A549 (cell line): Measurements from ENCODE around the gene CFAP65. TPM values are rescaled to one million over a fixed set of nuclear protein-coding genes. Genes with fewer than 3 reads are reported as not detected.

Source experiments
- ATAC-seq, 2 experiments: fragments of 200-7000 bp in 1 of 2; fragments of >200 bp in 1 of 2; cut with Nextera tagmentation in 1 of 2; cut with Tn5 transposase in 1 of 2; 3 replicates each; pipeline versions ENCODE4 v1.8.0 to v1.9.1; 2018 to 2020; ENCODE audit warnings: mild to moderate bottlenecking in 1 of 2, moderate library complexity in 1 of 2
- CTCF ChIA-PET: fragments of 300-600 bp; sonication (Branson Sonifier 250); formaldehyde crosslinking; extraction: SDS; loops from one replicate; lab custom pipeline; 2021; ENCODE audit warnings: antibody characterized with exemption, inconsistent platforms; lab: Yijun Ruan, JAX
- POLR2A ChIA-PET: fragments of 350-600 bp; formaldehyde crosslinking; extraction: SDS; loops from one replicate; lab custom pipeline; 2021; ENCODE audit warnings: antibody characterized with exemption, inconsistent platforms; lab: Yijun Ruan, JAX
- DNase-seq, 2 experiments: peaks; one replicate each; pipeline versions ENCODE4 v3.0.0 to v3.0.0-alpha.2; 2011 to 2016; ENCODE audit warnings: low read depth in 1 of 2, low spot score in 1 of 2
- FAIRE-seq: peaks from 2 replicates; lab custom pipeline; 2011; peaks lifted over from hg19 to GRCh38; lab: Jason Lieb, UNC
- H3K27ac ChIP-seq, 2 experiments: fragments of >200 bp; sonication (Bioruptor Twin); formaldehyde crosslinking; 3 replicates each; pipeline ENCODE4 v1.5.1; 2016 to 2017
- H3K4me1 ChIP-seq: fragments of >200 bp; sonication (Bioruptor Twin); formaldehyde crosslinking; 3 replicates; pipeline ENCODE4 v1.6.1; 2016
- H3K4me2 ChIP-seq: fragments of >200 bp; sonication (Bioruptor Twin); formaldehyde crosslinking; 3 replicates; pipeline ENCODE4 v1.6.1; 2016
- H3K4me3 ChIP-seq: fragments of >200 bp; sonication (Bioruptor Twin); formaldehyde crosslinking; 3 replicates; pipeline ENCODE4 v1.5.1; 2016
- H3K9me3 ChIP-seq: fragments of >200 bp; sonication (Bioruptor Twin); formaldehyde crosslinking; 3 replicates; pipeline ENCODE4 v1.6.1; 2016
- BCL3 ChIP-seq: fragments of >200 bp; sonication (Bioruptor Twin); formaldehyde crosslinking; IDR thresholded peaks from 3 replicates; pipeline ENCODE4 v1.6.1; 2016
- BHLHE40 ChIP-seq: IDR thresholded peaks from 2 replicates; pipeline ENCODE4 v1.6.1; 2012; ENCODE audit warnings: low read depth, low read length, inconsistent platforms
- CBX2 ChIP-seq: fragments of 200-600 bp; sonication (generic); IDR thresholded peaks from 2 replicates; pipeline ENCODE4 v1.6.1; 2016; ENCODE audit warnings: low read depth, mild to moderate bottlenecking, borderline replicate concordance
- CBX8 ChIP-seq: fragments of 200-600 bp; sonication (generic); IDR thresholded peaks from 2 replicates; pipeline ENCODE4 v1.6.1; 2016
- CHD4 ChIP-seq: fragments of 200-600 bp; sonication (generic); IDR thresholded peaks from 2 replicates; pipeline ENCODE4 v1.6.1; 2016; ENCODE audit warnings: antibody characterized with exemption, mild to moderate bottlenecking, borderline replicate concordance
- CTCF ChIP-seq: fragments of >200 bp; sonication (Bioruptor Twin); formaldehyde crosslinking; IDR thresholded peaks from 3 replicates; pipeline ENCODE4 v1.5.1; 2016
- EHMT2 ChIP-seq: fragments of 200-600 bp; sonication (generic); IDR thresholded peaks from 2 replicates; pipeline ENCODE4 v1.6.1; 2016; ENCODE audit warnings: antibody characterized with exemption, low read depth, mild to moderate bottlenecking, moderate library complexity
- HDAC2 ChIP-seq: fragments of 200-600 bp; sonication (generic); IDR thresholded peaks from 2 replicates; pipeline ENCODE4 v1.6.1; 2016
- HOXB13 ChIP-seq: fragments of 250-450 bp; sonication (Bioruptor Pico); IDR thresholded peaks from 2 replicates; pipeline ENCODE4 v1.5.0; 2020; ENCODE audit warnings: low read depth, mild to moderate bottlenecking, moderate library complexity
- HOXB5 ChIP-seq: fragments of 250-450 bp; sonication (Bioruptor Pico); IDR thresholded peaks from 2 replicates; pipeline ENCODE4 v1.5.0; 2020; ENCODE audit warnings: mild to moderate bottlenecking, moderate library complexity
- JUNB ChIP-seq: fragments of >200 bp; sonication (Bioruptor Twin); formaldehyde crosslinking; IDR thresholded peaks from 2 replicates; pipeline ENCODE4 v1.6.1; 2016
- KDM1A ChIP-seq: fragments of 200-600 bp; sonication (generic); IDR thresholded peaks from 2 replicates; pipeline ENCODE4 v1.6.1; 2016; ENCODE audit warnings: low read depth, mild to moderate bottlenecking
- KDM5A ChIP-seq: fragments of 200-600 bp; sonication (generic); IDR thresholded peaks from 2 replicates; pipeline ENCODE4 v1.6.1; 2016; ENCODE audit warnings: antibody characterized with exemption, mild to moderate bottlenecking
- MAFK ChIP-seq: fragments of 450-650 bp; IDR thresholded peaks from 2 replicates; pipeline ENCODE4 v1.6.1; 2014; ENCODE audit not compliant: partially characterized antibody
- POLR2AphosphoS2 ChIP-seq: conservative IDR thresholded peaks from 2 replicates; pipeline ENCODE4 v1.6.1; 2012; ENCODE audit warnings: low read length, improper control_type of control experiment, inconsistent platforms
- RAD21 ChIP-seq, 2 experiments: fragments of >200 bp in 1 of 2; sonication (Bioruptor Twin) in 1 of 2; formaldehyde crosslinking in 1 of 2; IDR thresholded peaks in 1 of 2; conservative IDR thresholded peaks in 1 of 2; 2 replicates in 1 of 2; 3 replicates in 1 of 2; pipeline ENCODE4 v1.6.1; 2012 to 2018; ENCODE audit warnings: inconsistent platforms in 1 of 2
- RFX5 ChIP-seq: fragments of 450-650 bp; IDR thresholded peaks from 2 replicates; pipeline ENCODE4 v1.7.1; 2014; ENCODE audit warnings: antibody characterized with exemption, mild to moderate bottlenecking, moderate library complexity
- RNF2 ChIP-seq: fragments of 200-600 bp; sonication (generic); IDR thresholded peaks from 2 replicates; pipeline ENCODE4 v1.6.1; 2016; ENCODE audit warnings: low read depth, mild to moderate bottlenecking, antibody characterized with exemption, moderate library complexity, borderline replicate concordance
- TFCP2L1 ChIP-seq: fragments of 250-450 bp; sonication (Bioruptor Pico); IDR thresholded peaks from 2 replicates; pipeline ENCODE4 v1.5.0; 2021; ENCODE audit warnings: mild to moderate bottlenecking
- USF2 ChIP-seq: fragments of 450-650 bp; IDR thresholded peaks from 2 replicates; pipeline ENCODE4 v1.6.1; 2014; ENCODE audit warnings: antibody characterized with exemption
- ZC3H11A ChIP-seq: fragments of 450-650 bp; IDR thresholded peaks from 2 replicates; pipeline ENCODE4 v1.6.1; 2014; ENCODE audit warnings: antibody characterized with exemption, mild to moderate bottlenecking
- ZFP36 ChIP-seq: fragments of 450-650 bp; IDR thresholded peaks from 2 replicates; pipeline ENCODE4 v1.6.1; 2014; ENCODE audit warnings: borderline replicate concordance; ENCODE audit not compliant: partially characterized antibody
- ZNF302 ChIP-seq: fragments of 250-450 bp; sonication (Bioruptor Pico); IDR thresholded peaks from 2 replicates; pipeline ENCODE4 v1.9.0; 2021; ENCODE audit warnings: inconsistent platforms, mild to moderate bottlenecking, moderate library complexity
- WGBS: methylation state at CpG from one replicate; pipeline ENCODE4 v1.1.6; 2017; ENCODE audit errors: missing lambda C conversion rate; 5-methylcytosine and 5-hydroxymethylcytosine counted together
- polyA plus RNA-seq, 4 experiments: library from polyadenylated mRNA; depleted of rRNA in 3 of 4; stranded (reverse); fragments of >200 nt; fragmentation: RNase III in 1 of 4; extraction: RNeasy Plus Mini Kit Qiagen cat#74134 plus additional on column Dnase treatment in 1 of 4; gene quantifications; 2 replicates in 3 of 4; 3 replicates in 1 of 4; pipeline ENCODE4 v1.2.3, GENCODE V29; 2011 to 2017
- TF ChIP-seq, protein P1 (sequence below): fragments of 250-450 bp; sonication (Bioruptor Pico); IDR thresholded peaks from 2 replicates; pipeline ENCODE4 v1.5.0; 2020; ENCODE audit warnings: low read depth, mild to moderate bottlenecking, moderate library complexity

The CFAP65 gene
- polyA plus RNA-seq, 2 of the 4 experiments (the other 2 are of a cell fraction), result 0.12 to 0.14 TPM

DNA sequence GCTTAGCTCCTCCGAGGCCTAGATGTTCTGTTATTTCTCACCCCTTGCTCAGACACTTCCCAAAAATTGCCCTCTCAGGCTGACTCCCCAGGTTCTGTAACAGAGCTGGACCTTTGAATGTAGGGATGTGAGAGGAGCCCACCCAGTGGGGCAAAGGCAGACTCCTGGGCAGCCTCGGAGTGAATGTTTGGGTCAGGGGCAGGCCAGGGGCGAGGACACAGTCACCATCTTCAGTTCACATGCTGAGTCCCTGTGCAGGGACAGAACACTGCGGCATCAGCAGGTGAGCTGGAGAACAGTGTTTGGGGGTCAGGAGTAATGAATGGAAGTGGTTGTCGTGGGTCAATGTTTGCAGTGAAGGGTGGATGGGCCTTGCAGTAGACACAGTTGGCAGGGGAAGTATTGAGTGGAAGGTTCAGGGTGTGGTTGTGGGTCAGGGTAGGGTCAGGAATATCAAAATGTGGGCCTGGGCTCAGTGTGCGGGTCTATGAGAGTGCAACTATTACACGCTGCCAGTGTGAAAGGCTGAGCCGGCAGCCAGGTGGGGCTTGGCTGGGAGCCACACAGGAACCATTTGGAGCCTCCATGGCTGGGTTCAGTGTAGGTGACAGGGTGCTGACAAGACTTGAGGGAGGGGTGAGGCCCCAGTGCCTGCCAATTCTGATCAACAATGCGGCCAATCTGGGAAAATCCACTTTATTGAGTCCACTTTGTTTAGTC is 15.0 kb upstream of the CFAP65 start:
- DNase-seq (no peak), FAIRE-seq (no peak), ATAC-seq (no peak)
- H3K9me3 ChIP-seq, result no peaks in the 10 kb centered on the region
- no peak overlapping the region for H3K27ac ChIP-seq
- peaks cover 26% of the 10 kb centered on the region for H3K4me1 ChIP-seq
- POLR2A ChIA-PET, result no interaction called here
- WGBS, result 54% methylated on average over 9 of the region's 9 CpGs
- H3K4me3 ChIP-seq, result no peak overlapping the region
- no peak for TF ChIP-seq CTCF
- TF ChIP-seq HOXB5 (CRISPR knock-in tag), result no peak
- TF ChIP-seq ZNF302 (CRISPR knock-in tag), result no peak
- TF ChIP-seq, protein P1, sequence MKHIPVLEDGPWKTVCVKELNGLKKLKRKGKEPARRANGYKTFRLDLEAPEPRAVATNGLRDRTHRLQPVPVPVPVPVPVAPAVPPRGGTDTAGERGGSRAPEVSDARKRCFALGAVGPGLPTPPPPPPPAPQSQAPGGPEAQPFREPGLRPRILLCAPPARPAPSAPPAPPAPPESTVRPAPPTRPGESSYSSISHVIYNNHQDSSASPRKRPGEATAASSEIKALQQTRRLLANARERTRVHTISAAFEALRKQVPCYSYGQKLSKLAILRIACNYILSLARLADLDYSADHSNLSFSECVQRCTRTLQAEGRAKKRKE (CRISPR knock-in tag), result no peak
- no peak for TF ChIP-seq HDAC2
- TF ChIP-seq EHMT2, result no peak
- no peak for TF ChIP-seq ZFP36
- no peak for TF ChIP-seq RNF2
- H3K4me2 ChIP-seq, result no peak overlapping the region
- CTCF ChIA-PET, result interaction anchor here (1.3 to 12.2 kb wide), 12 partner anchors 10 to 474 kb away, joined by 4 to 332 read pairs (median 30); partner anchors contain the start of genes CRYBA2 and NHEJ1

GRCh38 chr2:219054956-219055903 is 13.9 kb upstream of the CFAP65 start:
- FAIRE-seq (no peak), ATAC-seq (no peak), DNase-seq (no peak)
- H3K4me1 ChIP-seq, result peaks cover 22% of the 10 kb centered on the region
- 74% methylated on average over 32 of the region's 43 CpGs for WGBS
- ChIA-PET POLR2A (no interaction called here), CTCF (interaction anchor here (1.0 to 12.2 kb wide), 12 partner anchors 8 to 475 kb away, joined by 4 to 332 read pairs (median 22); partner anchors contain the start of genes CRYBA2 and NHEJ1)
- no peaks in the 10 kb centered on the region for H3K9me3 ChIP-seq
- no peak overlapping the region for H3K4me2 ChIP-seq
- no peak for TF ChIP-seq TFCP2L1 (CRISPR knock-in tag)
- TF ChIP-seq POLR2AphosphoS2, result no peak
- no peak for TF ChIP-seq JUNB
- TF ChIP-seq ZC3H11A, result no peak
- TF ChIP-seq, protein P1 (CRISPR knock-in tag), result no peak
- TF ChIP-seq RAD21 (conservative IDR thresholded peaks at IDR 0.05 in 1 of 2, IDR thresholded peaks at IDR 0.05 in 1 of 2), result no peak
- no peak for TF ChIP-seq CBX2
- no peak for TF ChIP-seq HOXB5 (CRISPR knock-in tag)
- no peak for TF ChIP-seq MAFK
- no peak for TF ChIP-seq BCL3
- no peak for TF ChIP-seq CBX8
- no peak for TF ChIP-seq BHLHE40
- TF ChIP-seq CTCF, result no peak
- no peak for TF ChIP-seq RNF2
- TF ChIP-seq KDM5A, result no peak
- no peak for TF ChIP-seq USF2
- TF ChIP-seq KDM1A, result no peak
- TF ChIP-seq HOXB13 (CRISPR knock-in tag), result no peak
- TF ChIP-seq RFX5, result no peak
- no peak for TF ChIP-seq CHD4
- H3K27ac ChIP-seq, result no peak overlapping the region
- no peak overlapping the region for H3K4me3 ChIP-seq
